KBM-7 (cell line): ENCODE data around the gene NEK7.
"Not testable (repeated sequence)": the region's sequence is repeated elsewhere in the genome, so short reads cannot be mapped to it uniquely, and the experiment has no call there.

Experiments used
- DNase-seq: peaks from one replicate; pipeline ENCODE4 v3.0.0-alpha.2; 2015
- in situ Hi-C: fragments of 300-500 bp; cut with MboI; formaldehyde crosslinking; loops from 2 replicates; pipeline ENCODE4 v1.14.3; 2020; ENCODE audit warnings: low sequenced_read_pairs, low pct_unique_long_range_greater_than_20kb, mixed read lengths

The NEK7 gene

DNA sequence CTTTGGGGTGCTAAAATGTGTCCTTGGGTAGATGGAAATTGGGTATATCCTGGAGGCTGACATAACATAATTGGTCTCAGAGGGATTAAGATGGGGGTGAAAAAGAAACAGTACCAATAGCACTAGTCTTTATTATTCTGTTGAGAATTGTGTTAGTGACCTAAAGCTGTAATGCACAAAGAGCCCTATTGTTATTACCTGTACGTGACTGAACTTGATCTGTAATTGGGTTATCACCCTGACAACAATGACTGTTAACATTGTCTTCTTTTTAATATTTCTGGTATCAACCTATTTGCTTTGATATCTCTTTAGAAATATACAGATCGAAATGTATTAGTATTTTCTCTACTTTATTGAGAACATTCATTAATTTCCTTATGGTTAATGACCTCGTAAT, 147.6 kb downstream of the NEK7 start:
- in situ Hi-C loops: no loop called here
- no peak for DNase-seq

DNA sequence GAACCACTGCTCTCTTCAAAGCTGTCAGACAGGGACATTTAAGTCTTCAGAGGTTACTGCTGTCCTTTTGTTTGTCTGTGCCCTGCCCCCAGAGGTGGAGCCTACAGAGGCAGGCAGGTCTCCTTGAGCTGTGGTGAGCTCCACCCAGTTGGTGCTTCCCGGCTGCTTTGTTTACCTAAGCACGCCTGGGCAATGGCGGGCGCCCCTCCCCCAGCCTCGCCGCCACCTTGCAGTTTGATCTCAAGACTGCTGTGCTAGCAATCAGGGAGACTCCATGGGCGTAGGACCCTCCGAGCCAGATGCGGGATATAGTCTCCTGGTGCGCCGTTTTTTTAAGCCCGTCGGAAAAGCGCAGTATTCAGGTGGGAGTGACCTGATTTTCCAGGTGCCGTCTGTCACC, 158.0 kb downstream of the NEK7 start:
- DNase-seq, in situ Hi-C loops: not testable (repeated sequence)

DNA sequence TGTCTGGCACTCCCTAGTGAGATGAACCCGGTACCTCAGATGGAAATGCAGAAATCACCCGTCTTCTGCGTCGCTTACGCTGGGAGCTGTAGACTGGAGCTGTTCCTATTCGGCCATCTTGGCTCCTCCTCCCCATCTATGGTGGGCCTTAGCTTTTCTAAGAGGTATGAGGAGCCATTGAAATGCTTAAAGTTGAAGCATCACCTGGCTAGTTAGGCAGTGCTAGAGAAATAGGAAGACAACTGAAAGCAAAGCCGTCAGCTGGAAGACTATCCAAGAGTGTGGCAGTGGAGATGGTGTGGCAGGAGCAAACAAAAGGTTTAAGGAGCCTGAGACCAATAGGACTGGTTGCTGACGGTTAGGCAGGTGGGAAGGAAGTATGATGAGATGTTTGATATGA, 158.5 kb downstream of the NEK7 start:
- in situ Hi-C loops, DNase-seq: not testable (repeated sequence)

DNA sequence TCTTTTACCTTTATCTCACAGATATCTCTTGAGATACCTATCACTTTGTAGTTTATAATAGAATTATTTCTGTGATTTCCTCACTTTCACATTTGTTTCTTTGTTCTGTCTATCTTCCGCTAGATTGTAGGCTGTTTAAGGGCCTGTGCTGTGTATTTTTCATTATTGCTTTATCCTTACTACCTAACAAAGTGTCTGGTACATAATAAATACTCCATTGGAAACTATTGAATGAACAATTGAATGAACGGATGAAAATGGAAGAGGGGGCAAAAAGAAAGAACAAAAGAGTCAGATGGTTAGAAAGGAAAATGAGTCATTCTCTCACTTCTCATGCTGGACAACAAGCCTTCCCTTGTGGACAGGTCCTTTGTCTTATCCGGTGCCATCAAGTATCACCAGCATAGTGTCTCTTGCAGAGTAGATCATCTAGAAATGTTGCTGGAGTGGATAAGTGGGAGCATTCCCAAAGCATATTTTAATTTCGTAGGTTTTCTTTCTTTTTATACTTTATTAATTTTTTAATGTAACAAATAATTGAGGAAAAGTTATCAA, 159.8 kb downstream of the NEK7 start:
- DNase-seq: no peak
- in situ Hi-C loops: no loop called here

DNA sequence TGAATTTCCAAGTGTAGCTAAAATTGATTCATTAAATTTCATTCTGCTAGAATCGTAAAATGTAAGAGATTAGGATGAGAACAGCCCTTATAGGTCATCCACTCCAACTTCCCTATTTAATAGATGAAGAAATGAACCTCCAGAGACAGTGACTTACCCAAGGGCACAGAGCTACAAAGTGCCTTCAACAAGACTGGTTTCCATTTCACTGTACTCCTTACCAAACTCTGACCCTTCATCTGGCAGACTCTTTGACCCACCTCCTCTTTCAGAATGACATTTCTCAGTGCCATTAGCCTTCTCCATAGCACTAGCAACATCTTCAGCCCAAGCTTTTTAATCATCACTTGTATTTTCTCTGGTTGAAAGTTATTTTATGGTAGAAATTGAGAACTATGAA, 161.3 kb downstream of the NEK7 start:
- no peak for DNase-seq
- in situ Hi-C loops: no loop called here

DNA sequence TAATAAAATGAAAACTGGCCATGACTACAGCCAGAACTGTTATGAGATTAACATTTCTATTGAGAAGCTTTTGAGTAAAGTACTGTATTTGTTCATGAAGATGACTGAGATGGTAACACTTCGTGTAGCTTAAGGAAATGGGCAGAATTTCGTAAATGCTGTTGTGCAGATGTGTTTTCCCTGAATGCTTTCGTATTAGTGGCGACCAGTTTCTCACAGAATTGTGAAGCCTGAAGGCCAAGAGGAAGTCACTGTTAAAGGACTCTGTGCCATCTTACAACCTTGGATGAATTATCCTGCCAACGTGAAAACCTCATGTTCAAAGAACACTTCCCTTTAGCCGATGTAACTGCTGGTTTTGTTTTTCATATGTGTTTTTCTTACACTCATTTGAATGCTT, 164.0 kb downstream of the NEK7 start:
- in situ Hi-C loops: no loop called here
- DNase-seq: no peak

DNA sequence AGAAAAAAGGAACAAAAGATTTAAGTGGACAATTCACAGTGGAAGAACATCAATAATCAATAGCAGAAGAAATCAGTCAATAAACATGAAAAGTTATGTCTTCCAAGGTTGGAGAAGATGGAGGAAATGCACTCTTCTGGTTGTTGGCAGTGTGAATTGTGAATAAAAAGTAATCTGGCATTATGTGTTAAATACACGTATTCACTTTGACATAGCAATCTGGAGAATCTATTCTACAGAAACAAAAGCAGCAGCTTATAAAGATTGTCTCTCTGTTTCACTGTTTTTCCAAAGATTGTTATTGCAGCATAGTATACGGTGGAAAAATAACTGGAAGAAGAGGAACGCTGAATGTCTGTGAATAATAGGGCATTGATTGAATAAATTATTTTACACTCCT, 169.4 kb downstream of the NEK7 start:
- DNase-seq: no peak
- in situ Hi-C loops: no loop called here

DNA sequence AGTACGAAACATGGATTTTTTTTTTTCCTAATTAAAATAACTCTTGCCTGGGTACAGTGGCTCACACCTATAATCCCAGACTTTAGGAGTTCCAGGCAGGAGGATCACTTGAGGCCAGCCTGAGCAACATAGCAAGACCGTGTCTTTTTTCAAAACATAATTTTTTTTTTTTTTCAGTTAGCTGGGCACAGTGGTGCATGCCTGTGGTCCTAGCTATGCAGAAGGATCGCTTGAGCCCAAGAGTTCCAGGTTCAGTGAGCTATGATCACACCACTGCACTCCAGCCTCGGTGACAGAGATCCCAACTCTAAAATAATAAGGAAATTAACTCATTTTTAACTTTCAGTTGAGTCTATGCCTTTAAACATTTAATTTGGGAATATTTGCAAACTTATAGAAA, 170.1 kb downstream of the NEK7 start:
- in situ Hi-C loops: no loop called here
- DNase-seq: no peak

DNA sequence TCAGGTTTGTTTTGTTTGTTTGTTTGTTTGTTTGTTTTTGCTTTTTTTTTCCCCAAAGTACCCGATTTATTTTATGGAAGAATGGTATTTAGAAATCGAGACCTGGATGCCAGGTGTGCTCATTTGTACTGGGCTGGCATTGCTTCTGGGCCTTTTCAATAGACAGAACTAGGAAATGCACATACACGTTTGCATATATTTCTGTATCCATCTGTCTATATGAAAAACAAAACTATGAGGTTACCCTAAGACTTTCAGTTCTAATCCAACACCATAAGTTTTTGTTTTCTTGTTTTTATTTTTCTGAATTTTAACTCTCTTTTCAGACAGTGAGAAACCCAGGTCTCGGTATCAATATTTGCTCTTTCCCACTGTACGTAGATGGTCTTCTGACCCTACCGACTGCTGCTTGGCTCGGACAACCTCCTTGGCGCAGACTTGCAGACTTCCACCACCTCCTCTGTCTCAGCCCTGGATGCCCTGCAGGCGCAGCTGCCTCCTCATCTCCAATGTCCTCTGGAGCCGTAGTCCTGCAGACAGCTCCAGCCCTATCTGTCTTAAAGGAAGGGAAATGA, 171.7 kb downstream of the NEK7 start:
- in situ Hi-C loops: no loop called here
- no peak for DNase-seq

DNA sequence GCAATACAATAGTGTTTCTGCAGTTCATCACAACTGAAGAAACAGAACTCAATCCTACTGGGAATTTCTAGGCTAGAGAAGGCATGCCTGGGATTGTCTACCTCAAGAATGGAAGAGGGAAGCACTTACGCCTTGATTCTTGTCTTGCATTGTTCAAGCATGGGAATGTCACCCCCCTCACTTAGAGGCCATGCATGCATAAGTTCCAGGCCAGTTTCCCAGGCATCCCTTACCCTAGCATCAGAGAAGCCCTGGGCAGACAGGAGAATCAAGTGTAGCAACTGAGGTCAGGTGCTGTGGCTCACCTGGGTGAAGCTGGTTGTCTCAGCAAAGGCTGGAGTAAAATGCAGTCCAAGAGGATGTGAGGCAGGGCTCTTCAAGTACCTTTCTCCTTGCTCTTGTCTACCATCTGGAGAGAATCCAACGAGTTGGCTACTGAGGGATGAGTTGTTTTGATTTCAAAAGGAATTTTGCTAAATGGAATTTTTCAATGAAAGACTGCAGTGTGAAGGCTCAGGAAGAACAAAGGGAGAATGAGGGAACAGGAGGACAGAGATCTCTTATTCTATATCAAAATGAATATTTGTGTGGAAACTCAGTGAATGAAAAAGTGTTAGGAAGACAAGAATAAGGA, 174.3 kb downstream of the NEK7 start:
- in situ Hi-C loops: no loop called here
- no peak for DNase-seq

DNA sequence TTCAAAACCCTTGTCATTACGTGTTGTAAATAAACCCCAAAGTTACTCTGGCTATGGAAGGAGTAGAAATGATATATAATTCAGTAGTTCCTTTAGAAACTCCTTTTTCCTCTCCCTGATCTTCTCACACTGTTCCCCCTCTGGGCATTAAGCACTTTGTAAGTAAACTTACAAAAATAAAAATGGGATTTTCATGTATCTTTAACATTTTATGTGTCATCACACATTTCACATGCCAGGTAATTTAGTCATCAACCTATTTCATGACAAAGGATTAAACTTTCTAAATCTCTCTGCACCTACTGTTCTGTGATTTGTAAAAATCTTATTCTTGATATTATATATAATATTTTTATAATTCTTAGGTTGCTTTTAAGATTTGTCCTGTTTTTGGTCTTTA, 176.9 kb downstream of the NEK7 start:
- DNase-seq: no peak
- in situ Hi-C loops: no loop called here

DNA sequence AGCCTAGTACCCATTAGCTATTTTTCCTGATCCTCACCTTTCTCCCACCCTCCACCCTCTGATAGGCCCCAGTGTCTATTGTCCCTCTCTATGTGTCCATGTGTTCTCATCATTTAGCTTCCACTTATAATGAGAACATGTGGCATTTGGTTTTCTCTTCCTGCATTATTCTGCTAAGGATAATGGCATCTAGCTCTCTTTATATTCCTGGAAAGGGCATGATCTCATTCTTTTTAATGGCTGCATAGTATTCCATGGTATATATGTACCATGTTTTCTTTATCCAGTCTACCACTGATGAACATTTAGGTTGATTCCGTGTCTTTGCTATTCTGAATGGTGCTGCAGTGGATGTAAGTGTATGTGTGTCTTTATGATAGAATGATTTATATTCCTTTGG, 178.9 kb downstream of the NEK7 start:
- in situ Hi-C loops: no loop called here
- DNase-seq: no peak

DNA sequence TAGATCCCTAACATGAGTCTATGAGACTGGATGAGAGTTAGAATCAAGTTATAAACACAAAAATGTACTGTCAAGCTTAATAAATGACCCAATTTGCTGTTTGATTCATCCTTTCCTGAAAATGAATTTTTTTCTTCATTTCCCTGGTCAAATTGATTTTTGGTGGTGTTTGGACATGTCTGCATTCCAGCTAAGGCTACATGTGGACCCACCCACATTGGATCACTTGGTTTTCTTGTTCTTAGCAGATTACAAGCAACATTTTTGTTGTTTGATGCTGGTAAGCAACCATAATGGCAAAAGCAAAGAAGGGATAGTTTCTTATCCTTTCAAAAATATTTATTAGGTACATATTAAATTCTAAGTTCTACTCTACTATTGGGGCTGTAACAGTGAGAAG, 181.1 kb downstream of the NEK7 start:
- DNase-seq: no peak
- in situ Hi-C loops: no loop called here

DNA sequence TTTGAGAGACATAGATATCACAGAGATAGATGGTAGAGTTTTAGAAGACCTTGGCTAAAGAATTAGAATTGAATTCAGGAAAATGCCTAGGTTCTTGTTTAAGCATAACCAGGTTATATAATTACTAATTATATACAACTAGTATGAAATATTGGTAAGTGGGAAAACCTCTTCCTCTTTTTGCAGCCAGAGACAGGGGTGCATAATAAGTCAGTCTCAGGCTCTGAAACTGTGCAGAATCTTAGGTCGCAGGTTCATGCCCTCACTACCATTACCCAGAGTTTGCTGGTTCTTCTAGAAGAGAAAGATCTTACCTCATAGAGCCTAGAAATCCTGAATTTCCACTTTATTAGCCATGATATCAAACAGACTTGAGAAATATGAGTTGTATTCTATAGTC, 183.3 kb downstream of the NEK7 start:
- in situ Hi-C loops: no loop called here
- no peak for DNase-seq

DNA sequence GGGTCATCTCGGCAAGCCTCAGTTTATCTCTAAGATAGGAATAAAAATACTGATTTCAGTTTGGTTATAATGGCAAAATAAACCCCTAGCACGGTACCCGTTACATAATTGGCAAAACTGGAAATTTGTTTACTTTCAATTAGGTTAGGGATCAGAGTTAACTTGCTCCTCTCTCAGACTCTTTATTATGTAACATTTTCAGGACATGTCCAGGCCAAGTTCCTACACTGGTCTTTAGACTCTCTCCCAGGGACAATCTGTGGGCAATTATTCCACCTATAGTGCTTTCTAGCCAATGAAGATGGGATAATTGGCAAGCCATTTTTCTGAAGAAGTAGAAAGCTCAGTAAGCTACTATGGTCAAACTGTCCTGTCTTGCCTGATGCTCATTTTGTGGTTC, 189.4 kb downstream of the NEK7 start:
- DNase-seq: no peak
- in situ Hi-C loops: no loop called here

DNA sequence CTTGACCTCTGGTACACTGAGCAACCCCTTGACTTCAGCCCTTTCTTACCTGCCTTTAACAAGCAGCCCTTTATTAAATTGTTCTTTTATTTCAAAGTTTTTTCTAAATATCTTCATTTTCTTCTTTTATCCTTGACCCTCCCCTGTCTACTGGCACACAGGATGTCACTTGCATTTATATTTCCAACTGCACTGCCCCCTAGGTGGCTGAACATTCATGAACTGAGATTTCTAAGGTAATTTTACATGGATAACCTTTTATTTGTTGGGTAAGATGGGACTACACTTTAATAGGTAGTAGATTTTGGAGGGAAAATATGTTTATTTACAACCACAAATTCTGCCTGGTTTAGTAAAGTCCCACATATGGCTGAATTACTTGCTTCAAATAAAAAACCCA, 193.7 kb downstream of the NEK7 start:
- no peak for DNase-seq
- in situ Hi-C loops: no loop called here

DNA sequence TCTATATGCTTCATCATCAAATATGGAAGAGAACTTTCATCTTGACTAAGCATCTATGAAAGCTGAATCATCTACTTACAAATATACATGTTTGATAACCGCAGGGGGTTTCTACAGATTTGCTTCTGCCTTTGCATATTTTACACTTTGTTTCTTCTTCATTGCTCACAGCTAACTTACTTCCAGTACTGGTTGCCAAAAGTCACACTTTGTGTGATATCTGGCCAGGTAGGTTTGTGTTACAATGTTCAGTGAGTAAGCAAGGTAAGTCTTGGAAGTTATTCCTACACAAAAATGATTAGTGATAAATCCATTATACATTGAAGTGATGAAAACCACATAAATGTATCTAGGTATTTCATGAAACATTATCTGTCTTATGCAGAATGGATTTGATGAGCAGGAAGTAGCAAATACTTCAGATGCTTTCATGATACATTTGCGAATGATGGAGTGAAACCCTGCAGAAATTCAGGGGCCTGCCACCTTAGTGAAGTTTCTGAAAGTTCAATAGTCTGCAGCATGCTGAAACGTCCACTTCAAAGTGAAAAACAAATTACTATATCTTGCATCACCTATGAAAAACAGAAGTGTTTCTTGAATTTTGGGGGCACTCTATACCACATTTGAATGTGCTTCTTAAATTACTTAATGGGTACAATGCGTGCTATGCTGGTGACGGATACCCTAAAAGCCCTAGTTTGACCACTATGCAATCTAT, 196.3 kb downstream of the NEK7 start:
- in situ Hi-C loops: no loop called here

DNA sequence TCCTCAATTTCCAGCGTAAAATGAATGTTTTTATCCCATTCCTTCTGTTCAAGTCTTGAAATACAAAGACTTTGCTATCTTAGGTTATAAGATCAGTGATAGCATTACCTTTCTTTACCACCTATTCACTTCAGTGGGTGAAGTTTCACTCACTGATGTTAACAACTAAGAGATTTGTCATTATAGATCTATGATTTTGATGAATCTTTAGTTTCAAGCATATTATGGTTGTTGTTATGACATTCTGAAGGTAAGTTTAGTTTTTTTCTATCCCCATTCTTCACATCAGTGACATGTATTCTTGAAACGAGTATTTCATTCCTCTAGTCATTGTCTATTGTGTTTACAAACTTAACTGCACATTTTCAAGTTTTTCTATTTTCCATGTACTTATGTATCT, 201.1 kb downstream of the NEK7 start:
- no peak for DNase-seq
- in situ Hi-C loops: no loop called here

More for the DNA sequence above, 196.3 kb downstream of the NEK7 start:
- no peak for DNase-seq

DNA sequence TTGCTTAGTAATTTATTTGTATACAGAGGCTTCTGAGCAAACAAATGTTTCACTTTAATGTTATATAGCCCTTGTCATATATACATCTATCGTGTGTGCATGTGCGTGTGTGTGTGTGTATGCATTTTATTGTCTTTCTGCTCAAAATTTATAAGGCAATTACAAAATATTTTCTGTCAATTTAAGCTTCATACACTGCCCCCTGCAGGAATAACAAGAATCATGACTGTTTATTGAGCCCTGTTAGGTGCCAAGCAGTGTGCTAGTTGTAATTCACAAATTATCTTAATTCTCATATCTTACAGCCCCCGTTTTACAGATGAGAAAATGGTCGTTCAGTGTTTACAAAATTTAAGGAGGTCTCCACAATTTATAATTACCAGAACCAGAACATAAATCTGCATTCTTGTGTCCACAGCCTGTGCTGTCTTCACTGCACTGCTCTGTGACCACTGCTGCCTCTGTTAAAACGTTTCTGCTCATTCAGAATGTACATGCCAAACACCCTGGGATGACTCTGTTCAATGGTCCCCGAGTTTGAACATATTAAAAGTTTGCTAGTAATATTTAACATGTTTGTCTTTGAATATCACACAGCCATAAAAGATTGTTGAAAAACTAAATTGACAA, 202.3 kb downstream of the NEK7 start:
- in situ Hi-C loops: no loop called here

DNA sequence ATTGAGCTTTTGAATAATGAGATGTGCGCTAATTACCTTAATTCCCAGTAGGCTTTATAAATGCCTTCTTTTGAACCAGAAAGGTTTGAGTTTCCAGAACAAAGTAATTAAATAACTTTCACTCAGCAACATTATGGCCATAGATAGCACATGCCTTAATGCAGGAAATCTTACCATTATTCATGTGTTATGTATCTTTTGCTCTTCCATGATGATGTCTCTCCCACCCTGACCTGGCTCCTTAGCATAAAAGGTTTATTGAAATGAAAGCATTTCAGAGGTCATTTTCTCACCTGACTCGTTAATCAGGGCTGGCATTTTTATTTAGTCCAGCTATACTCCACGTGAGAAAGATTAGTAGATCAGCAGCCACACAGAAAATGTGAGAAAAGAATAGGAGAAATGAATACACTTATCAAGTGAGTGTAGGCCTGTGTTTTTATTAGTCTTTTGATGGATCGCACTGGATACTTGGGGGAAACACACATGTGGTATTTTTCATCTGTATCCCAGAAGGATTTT, 203.5 kb downstream of the NEK7 start:
- in situ Hi-C loops: no loop called here
- no peak for DNase-seq

More for the DNA sequence above, 202.3 kb downstream of the NEK7 start:
- peak; percentile 27 for DNase-seq
